VCaP (cell line): ENCODE data around the gene SLC35D2.
"Not testable (repeated sequence)": the region's sequence is repeated elsewhere in the genome, so short reads cannot be mapped to it uniquely, and the experiment has no call there.

Experiments
- H3K27ac ChIP-seq: fragments of 450-650 bp; 2 replicates; pipeline ENCODE4 v1.5.1; 2017
- TF ChIP-seq, protein P1 (sequence below): fragments of 450-650 bp; conservative IDR thresholded peaks from 2 replicates; pipeline ENCODE4 v1.5.1; 2017; ENCODE audit warnings: mild to moderate bottlenecking, moderate library complexity

Gene SLC35D2

DNA sequence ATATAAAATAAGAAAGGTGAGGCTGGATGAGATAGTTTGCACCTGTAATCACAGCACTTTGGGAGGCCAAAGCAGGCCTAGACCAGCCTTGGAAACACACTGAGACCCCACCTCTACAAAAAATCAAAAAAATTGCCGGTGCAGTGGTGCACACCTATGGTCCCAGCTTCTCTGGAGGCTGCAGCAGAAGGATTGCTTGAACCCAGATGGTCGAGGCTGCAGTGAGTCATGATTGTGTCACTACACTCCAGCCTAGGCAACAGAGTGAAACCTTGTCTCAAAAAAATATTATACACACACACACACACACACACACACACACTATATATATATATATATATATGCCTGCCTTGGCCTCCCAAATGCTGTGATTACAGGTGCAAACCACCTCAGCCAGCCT lies 1.3 kb downstream of the SLC35D2 start:
- H3K27ac ChIP-seq, result no peak overlapping the region
- TF ChIP-seq, protein P1, sequence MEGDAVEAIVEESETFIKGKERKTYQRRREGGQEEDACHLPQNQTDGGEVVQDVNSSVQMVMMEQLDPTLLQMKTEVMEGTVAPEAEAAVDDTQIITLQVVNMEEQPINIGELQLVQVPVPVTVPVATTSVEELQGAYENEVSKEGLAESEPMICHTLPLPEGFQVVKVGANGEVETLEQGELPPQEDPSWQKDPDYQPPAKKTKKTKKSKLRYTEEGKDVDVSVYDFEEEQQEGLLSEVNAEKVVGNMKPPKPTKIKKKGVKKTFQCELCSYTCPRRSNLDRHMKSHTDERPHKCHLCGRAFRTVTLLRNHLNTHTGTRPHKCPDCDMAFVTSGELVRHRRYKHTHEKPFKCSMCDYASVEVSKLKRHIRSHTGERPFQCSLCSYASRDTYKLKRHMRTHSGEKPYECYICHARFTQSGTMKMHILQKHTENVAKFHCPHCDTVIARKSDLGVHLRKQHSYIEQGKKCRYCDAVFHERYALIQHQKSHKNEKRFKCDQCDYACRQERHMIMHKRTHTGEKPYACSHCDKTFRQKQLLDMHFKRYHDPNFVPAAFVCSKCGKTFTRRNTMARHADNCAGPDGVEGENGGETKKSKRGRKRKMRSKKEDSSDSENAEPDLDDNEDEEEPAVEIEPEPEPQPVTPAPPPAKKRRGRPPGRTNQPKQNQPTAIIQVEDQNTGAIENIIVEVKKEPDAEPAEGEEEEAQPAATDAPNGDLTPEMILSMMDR, result no peak

DNA sequence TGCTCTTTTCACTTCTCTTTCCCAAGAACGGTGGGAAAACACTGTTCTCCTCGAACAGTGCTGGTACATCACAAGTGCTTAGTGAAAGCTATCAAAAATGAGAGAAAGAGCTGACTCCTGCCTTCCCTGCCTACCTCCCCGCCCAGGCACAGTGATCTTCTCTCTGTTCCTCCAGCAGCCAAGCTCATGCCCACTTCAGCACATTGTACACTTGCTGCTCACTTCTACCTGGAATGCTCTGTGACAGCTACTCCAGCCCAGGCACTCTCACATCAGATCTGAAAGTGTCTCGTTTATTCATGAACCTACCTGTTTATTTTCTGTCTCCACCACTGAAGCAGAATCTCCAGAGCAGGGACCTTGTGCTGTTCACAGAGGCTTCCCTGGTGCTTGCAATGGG lies 1.8 kb downstream of the SLC35D2 start:
- H3K27ac ChIP-seq, result no peak overlapping the region
- TF ChIP-seq, protein P1, result no peak

DNA sequence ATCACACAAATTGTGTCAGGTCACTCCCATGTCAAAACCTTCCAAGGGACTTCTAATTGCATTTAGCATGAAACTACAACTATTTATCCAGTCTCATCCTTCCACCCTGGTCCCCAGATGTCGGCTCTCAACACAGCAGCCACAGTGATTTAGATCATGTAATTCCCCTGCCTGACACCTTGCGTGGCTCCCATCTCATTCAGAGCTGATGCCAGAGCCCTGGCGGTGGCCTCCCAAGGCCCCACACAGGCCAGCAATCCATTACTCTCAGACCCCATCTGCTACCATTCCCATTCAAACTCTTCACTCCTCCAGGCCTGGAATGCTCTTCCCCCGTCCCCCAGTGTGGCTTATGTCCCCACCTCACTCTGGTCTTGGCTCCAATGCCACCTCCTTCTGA lies 2.4 kb downstream of the SLC35D2 start:
- no peak overlapping the region for H3K27ac ChIP-seq
- TF ChIP-seq, protein P1, result no peak

DNA sequence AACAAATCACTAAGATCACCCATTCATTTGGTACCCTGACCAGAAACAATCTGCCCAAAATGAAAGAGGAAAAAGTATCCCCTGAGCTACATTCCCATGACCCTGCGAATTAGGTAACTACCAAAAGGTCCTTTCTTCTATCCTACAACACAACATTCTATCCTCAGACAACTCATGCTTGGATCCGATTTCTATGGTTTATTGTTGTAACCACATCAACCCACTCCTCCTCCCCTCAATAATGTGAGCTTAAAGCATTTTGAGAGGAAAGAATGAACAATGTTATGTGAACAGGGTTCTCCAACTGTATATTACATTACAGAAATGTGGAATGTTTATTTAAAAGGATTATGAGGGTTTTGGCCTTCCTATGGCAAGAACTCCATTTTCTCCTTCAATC lies 4.0 kb downstream of the SLC35D2 start:
- no peak overlapping the region for H3K27ac ChIP-seq

DNA sequence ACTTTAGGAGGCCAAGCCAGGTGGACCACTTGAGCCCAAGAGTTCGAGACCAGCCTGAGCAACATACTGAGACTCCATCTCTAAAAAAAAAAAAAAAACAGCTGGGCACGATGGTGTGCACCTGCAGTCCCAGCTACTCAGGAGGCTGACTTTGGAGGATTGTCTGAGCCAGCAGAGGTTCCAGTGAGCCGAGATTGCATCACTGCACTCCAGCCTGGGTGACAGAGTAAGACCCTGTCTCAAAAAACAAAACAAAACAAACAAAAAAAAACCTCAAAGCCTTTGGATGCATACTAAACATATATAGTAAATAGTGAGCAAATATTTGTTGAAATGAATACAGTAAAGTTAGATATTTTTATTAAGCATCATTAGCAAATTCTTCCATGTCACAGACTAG lies 5.3 kb downstream of the SLC35D2 start:
- TF ChIP-seq, protein P1, result no peak
- no peak overlapping the region for H3K27ac ChIP-seq

More for the DNA sequence above, 4.0 kb downstream of the SLC35D2 start:
- TF ChIP-seq, protein P1, result no peak

DNA sequence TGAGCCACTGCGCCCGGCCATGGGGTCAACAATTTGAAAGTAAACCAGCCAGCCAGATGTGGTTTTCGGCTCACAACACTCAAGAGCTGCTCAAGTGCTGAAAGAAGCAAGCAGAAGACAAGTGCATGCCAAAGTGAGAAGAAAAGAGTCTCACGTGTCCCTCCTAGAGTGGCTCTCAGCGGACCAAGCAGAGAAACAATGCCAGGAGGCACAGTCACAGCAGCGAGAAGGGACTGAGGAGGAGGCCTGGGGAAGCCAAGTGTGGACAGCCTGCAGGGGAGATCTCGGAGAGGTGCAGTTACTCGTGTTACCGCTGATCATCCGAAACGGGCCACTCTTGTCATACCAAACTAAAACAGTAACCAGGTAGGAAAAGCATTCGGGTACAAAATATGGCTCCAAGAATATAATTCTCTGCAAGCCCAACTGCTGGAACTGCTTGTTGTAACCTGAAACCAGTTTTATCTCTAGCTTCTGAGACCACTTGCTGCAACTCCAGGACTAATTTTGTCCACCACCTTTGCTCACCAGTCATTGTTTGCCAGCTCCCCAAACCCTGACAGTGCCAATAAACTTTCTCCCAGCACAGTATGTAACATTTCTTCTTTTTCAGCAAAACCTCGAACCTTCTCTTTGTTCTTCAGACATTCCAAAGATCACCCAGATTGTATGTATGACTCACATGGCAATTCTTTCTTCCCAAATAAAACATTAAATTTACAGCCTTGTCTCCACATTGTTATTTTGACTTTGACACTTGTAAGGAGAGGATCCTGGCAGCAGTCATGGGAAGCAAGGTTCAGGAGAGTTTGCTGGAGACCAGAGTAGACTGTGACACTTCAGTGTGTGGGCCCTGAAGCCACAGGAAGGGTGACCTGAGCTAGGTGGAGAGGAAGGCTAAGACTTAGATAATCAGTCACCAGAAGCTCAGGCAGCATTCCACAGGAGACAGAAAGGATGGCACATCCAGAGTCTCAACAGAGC lies 6.3 kb downstream of the SLC35D2 start:
- no peak overlapping the region for H3K27ac ChIP-seq
- TF ChIP-seq, protein P1, result no peak

DNA sequence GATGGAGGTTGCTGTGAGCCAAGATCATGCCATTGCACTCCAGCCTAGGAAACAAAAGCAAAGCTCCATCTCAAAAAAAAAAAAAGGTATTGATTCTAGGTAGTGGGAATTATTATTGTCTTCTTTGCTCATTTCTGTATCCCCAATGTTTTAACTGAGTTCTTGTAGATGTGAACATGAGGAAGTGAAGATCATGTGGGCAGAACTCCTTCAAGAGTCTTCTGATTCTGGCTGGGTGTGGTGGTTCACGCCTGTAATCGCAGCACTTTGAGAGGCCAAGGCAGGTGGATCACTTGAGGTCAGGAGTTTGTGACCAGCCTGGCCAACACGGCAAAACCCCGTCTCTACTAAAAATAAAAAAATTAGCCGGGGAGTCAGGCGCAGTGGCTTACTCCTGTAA lies 8.0 kb downstream of the SLC35D2 start:
- not testable (repeated sequence) for H3K27ac ChIP-seq

DNA sequence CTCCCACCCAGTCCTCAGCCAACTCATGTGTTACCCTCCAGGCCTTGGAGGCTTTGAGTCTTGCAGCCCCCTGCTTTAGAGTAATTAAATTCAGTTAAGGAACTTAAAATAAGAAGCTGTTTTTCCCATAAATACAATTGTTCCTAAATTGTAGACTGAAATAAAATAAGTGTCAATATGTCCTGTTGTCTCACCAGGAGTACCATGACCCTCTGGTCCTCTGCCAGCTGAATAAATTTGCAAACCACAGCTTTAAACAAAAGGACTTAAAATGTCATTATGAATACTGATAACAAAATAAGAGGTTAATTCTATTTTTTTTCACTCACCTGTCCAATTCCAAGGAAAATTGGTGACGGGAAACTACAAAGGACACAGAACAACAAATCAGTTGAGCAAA lies 15.6 kb downstream of the SLC35D2 start:
- TF ChIP-seq, protein P1, result no peak
- H3K27ac ChIP-seq, result no peak overlapping the region
